HUDEP-2 (cell line): Measurements from ENCODE around the gene RAB40A.
"Not testable (repeated sequence)": the region's sequence is repeated elsewhere in the genome, so short reads cannot be mapped to it uniquely, and the experiment has no call there.

Experiments
- DNase-seq, 76 experiments: peaks; one replicate each; lab custom pipeline; 2025; ENCODE audit not compliant: unreplicated experiment in 76 of 76; lab: John Stamatoyannopoulos, UW

RAB40A gene

DNA sequence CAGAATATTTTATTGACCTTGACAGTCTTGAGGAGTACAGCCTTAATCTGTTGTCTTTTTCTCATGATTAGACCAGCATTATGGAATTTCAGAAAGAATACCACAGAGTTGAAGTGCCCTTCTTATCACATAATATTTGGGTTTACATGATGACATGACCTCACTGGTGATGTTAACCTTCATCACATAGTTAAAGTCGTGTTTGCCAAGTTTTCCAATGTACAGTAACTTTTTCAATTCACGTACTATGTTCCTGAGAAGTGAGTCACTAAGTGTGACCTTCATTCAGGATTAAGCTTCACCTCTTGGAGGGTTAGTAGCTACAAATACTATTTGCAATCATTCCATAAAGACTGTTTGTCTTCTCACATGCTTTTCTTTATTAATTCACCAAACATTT lies 52.1 kb downstream of the RAB40A start:
- DNase-seq = no peak

DNA sequence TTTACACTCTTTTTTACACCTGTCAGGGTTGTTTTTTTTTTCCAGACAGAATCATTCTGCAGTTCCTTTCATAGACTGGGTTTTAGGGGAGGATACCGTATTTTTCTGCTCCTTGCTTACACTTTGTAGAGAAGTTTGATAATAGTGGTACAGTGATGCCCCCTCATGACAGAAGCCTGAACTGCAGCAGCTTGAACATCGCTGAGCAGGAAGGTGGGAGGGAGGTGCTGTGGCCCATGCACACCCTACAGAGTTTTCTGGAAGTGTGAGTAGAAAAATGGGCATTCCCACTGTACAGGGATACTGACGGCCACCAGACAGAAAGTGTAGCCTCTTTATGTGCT lies 54.5 kb downstream of the RAB40A start:
- DNase-seq = peak in 64 of 76 experiments; percentile 0 to 77 (median 38)

DNA sequence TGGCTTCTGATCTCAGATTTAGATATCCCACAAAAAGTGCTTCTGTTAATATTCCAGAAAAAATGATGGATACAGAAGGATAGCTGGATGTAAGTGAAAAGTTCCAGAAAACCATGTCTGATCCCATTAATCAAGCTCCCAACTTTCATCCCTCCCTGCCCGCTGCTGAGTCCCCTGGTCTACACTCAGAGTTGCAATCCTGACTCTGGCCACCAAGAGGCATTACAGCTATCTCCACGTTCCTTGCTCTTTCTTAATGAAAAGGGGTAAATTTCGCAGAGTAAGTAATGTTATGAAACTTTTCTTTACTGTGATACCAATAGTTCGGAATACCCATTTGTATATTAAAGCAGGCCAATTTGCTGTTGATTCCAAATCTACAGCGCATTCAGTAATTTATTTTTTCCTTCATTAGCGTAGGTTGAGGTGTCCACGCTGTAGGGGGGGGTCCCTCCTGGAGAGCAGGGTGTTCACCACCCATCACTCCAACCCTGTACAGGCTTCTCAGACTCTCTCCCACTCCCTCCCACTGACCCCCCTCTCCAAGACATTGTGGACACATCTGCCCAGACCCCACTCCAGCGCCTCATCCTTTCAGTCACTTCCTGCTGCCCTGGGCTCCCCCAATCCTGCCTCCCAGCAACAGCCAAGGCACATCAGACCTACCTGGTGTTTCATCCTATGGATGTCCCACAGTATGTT lies 55.1 kb downstream of the RAB40A start:
- peak in 27 of 76 experiments; percentile 0 to 25 (median 2) for DNase-seq

DNA sequence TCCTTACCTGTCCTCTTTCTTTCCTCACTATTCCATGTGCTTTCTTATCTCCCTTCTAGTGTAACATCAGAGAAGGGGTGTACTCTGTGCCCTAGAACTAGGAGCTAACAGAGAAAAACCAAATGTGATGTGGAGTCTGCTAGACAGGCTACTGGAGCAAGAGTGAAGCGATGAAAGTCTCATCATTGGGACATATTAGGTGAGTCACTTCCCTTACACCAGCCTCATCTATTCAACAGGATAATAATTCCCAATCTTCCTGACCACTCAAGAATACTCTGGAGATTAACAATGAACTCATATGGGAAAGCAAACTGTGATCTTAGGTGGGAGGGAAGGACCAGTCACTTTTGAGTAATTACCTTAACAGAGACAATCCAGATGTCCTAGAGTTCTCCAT lies 58.1 kb downstream of the RAB40A start:
- no peak for DNase-seq

DNA sequence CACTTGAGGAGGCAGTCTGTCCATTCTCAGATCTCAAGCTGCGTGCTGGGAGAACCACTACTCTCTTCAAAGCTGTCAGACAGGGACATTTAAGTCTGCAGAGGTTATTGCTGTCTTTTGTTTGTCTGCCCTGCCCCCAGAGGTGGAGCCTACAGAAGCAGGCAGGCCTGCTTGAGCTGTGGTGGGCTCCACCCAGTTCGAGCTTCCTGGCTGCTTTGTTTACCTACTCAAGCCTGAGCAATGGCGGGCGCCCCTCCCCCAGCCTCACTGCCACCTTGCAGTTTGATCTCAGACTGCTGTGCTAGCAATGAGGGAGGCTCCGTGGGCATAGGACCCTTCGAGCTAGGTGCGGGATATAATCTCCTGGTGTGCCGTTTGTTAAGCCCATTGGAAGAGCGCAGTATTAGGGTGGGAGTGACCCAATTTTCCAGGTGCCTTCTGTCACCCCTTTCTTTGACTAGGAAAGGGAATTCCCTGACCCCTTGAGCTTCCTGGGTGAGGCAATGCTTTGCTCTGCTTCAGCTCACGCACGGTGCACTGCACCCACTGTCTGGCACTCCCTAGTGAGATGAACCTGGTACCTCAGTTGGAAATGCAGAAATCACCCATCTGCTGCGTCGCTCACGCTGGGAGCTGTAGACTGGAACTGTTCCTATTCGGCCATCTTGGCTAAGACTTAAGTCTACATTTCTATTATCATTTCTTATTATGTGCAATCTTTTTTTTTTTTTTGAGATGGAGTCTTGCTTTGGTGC lies 59.1 kb downstream of the RAB40A start:
- DNase-seq = not testable (repeated sequence)

DNA sequence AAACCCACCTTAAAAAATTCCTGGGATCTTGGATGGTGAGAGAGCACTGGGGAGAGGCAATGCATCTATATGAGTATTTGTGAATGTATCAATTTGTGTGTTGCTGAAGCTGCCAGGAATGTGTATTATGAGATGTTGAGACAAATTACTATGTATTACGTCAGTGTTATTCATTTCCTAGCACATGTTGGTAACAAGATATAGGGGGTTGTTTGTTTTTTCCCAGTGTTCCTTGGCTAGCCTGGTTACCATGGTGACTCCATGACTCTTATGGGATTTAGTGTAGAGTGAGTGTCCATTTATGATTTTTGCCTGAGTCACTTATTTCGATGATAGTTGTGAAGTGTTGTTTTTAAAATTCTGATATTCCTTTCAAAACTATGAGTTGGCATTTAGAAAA lies 65.6 kb downstream of the RAB40A start:
- no peak for DNase-seq
